Activated CD4-positive, alpha-beta memory T cell treated with anti-CD3 and anti-CD28 coated beads for 36 hours (primary cell): ENCODE data around the gene ATP2A3. TPM values are rescaled to one million over a fixed set of nuclear protein-coding genes. Genes with fewer than 3 reads are reported as not detected.

Source experiments
- CTCF ChIA-PET: fragments of 350-600 bp; sonication (Branson Sonifier 250); formaldehyde crosslinking; loops from one replicate; lab custom pipeline; 2021; ENCODE audit warnings: antibody characterized with exemption, inconsistent platforms; lab: Charles Lee
- POLR2A ChIA-PET: fragments of 350-600 bp; sonication (Branson Sonifier 250); formaldehyde crosslinking; loops from one replicate; lab custom pipeline; 2021; ENCODE audit warnings: antibody characterized with exemption; lab: Charles Lee
- DNase-seq: peaks from one replicate; pipeline ENCODE4 v3.0.0-alpha.2; 2020
- H3K27ac Mint-ChIP-seq: one replicate; pipeline ENCODE4 v1.8.0; 2021; ENCODE audit warnings: mixed read lengths
- H3K27me3 Mint-ChIP-seq: one replicate; pipeline ENCODE4 v1.8.0; 2021; ENCODE audit warnings: mixed read lengths
- H3K36me3 Mint-ChIP-seq: one replicate; pipeline ENCODE4 v1.8.0; 2021; ENCODE audit warnings: mixed read lengths
- H3K4me1 Mint-ChIP-seq: one replicate; pipeline ENCODE4 v1.8.0; 2021; ENCODE audit warnings: low read depth, mixed read lengths
- H3K4me3 Mint-ChIP-seq: one replicate; pipeline ENCODE4 v1.8.0; 2021; ENCODE audit warnings: mild to moderate bottlenecking, mixed read lengths
- H3K9me3 Mint-ChIP-seq: one replicate; pipeline ENCODE4 v1.8.0; 2021; ENCODE audit warnings: mixed read lengths
- intact Hi-C: fragments of 100-400 bp; cut with micrococcal nuclease; formaldehyde crosslinking; loops from one replicate; pipeline ENCODE4 v1.15.1; 2023
- total RNA-seq, 2 experiments: library from RNA; stranded (reverse); gene quantifications; one replicate each; pipeline ENCODE4 v1.2.3, GENCODE V29; 2021

The ATP2A3 gene
- total RNA-seq, 2 experiments from 2014 or later: 107 to 108 TPM

DNA sequence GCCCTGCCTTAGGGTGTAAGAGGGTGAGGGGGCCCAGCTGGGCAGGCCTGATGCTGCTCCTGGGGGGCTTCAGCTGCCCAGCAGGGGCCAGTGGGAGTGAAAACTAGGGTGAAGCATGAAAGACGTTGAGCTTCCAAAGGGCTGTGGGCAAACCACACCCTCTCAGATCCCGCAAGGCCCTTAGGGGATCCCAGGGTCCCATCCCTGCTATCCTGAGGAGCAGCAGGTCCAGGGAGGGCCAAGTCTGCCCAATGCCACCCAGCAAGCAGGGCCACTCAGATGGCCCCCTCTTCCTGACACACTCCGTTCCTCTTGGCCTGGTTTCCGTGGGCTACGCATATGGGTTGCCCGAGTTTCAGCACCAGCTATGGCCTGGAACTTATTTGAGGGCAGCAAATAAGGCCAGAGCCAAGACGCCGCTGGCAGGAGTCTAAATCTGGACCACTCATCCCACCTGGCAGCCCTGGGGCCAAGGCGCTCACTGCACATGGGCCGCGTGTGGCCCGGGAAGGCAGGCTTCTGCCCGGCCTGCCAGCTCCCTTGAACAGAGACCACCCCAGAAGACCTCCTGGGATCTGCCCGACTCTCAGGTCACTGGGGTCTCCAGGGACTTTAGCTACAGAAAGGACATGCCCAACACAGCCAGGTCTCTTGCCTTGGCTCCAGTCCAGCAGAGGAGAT lies 4.2 kb downstream of the ATP2A3 start:
- intact Hi-C loops: no loop called here
- H3K4me3 Mint-ChIP-seq: no peak overlapping the region
- POLR2A ChIA-PET: interaction anchor here (1.1 kb wide), 1 partner anchor 10 kb away, joined by 3 read pairs; no protein-coding TSS in a partner anchor
- H3K27ac Mint-ChIP-seq: peak overlapping the region; percentile 44
- no peaks in the 10 kb centered on the region for H3K9me3 Mint-ChIP-seq
- H3K27me3 Mint-ChIP-seq: no peaks in the 10 kb centered on the region
- CTCF ChIA-PET: interaction anchor here (1.2 kb wide), 1 partner anchor 46 kb away, joined by 3 read pairs; no protein-coding TSS in a partner anchor
- H3K36me3 Mint-ChIP-seq: peaks cover 3% of the 10 kb centered on the region
- peaks cover 52% of the 10 kb centered on the region for H3K4me1 Mint-ChIP-seq
- no peak for DNase-seq

DNA sequence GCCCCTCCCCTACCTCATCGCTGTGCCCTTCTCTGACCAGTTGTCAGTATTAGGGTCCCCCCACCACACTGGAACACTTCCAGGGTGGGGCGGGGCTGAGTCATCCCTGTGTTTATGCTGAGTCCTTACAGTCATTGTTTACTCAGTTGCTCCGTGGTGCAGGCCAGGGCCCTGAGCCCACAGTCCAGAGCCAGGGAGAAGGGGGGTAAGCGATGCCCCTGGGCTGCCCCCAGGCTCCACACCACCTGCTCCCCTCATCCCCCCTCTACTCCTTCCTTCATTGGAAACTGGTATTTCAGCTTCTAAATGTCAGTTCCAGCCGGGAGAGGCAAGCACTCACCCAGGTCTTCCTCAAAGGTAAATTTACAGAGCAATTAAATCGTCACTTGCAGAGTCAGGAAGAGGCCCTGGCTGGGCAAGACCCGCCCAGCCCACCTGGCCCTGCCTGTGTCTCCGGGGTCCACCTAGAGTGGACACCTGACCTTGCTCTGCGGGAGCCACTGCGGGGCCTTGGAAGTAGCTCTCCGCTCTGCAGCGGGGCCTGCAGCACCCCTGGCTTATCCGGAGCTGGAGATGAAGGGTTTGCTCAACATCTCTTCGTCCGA lies 4.8 kb downstream of the ATP2A3 start:
- Mint-ChIP-seq H3K27me3 (no peaks in the 10 kb centered on the region), H3K36me3 (peaks cover 3% of the 10 kb centered on the region), H3K4me1 (peaks cover 52% of the 10 kb centered on the region), H3K9me3 (no peaks in the 10 kb centered on the region), H3K27ac (peak overlapping the region; percentile 66), H3K4me3 (no peak overlapping the region)
- DNase-seq: peak; percentile 15
- ChIA-PET CTCF (interaction anchor here (1.2 kb wide), 1 partner anchor 45 kb away, joined by 3 read pairs; no protein-coding TSS in a partner anchor), POLR2A (interaction anchor here (1.1 kb wide), 1 partner anchor 10 kb away, joined by 3 read pairs; no protein-coding TSS in a partner anchor)
- intact Hi-C loops: no loop called here

DNA sequence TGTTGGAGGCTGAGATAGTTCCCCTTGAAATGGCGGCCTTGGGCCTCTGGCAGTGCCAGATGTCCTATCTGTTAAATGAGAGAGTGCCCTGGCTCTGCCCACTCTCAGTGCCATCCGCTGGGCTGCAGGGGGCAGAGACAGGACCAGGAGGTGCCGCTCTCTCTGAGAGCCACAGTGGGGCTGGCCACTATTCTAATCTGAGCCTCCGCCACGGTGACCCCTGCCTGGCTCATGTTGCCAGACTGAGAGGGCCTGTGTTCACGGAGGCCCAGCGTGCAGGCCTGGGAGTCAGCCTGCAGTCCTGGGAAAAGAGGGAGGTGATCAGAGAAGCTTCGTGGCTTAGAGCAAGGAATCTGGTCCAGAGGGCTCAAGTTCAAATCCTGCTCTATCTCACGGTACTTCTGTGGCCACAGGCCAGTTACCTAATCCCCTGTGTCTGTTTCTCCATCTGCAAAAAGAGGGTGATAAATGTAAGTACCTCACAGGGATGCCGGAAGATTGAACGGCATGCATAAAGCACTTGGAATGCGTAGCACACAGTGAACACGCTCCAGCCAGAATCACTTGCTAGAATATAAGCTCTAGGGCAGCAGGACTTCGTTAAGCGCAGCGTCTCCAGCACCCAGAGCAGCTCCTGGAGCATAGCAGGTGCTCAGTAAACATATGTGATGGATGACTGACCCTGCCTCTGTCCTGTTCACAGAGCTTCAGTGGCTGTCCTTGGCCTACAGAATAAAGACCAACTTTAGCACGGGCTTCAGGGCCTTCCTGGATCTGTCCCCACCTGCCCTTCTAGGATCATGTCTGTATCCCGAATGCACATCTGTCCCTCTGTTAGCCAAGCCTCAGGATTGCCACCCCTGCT lies 6.3 kb downstream of the ATP2A3 start:
- Mint-ChIP-seq H3K9me3 (no peaks in the 10 kb centered on the region), H3K27ac (no peak overlapping the region), H3K36me3 (peaks cover 3% of the 10 kb centered on the region), H3K4me1 (peaks cover 48% of the 10 kb centered on the region), H3K4me3 (no peak overlapping the region), H3K27me3 (no peaks in the 10 kb centered on the region)
- ChIA-PET POLR2A (no interaction called here), CTCF (no interaction called here)
- DNase-seq: no peak
- intact Hi-C loops: no loop called here

DNA sequence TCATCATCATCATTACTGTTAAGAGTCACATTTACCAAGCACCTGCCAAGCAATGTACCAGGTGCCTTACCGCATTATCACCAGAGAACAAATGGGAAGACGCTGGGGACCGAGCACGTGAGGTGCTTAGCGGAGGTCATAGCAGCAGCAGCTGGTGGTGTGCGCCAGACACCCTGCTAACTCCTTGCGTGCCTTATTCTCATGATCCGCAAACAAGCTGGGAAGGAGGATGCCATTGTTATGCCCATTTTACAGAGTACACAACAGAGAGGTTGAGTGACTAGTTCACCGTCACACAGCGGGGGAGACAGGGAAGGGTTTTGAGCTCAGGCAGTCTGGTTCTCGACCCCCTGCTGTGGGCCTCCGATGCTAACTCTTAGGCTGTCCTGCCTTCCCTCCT lies 7.3 kb downstream of the ATP2A3 start:
- Mint-ChIP-seq H3K4me3 (no peak overlapping the region), H3K9me3 (no peaks in the 10 kb centered on the region), H3K27me3 (no peaks in the 10 kb centered on the region), H3K27ac (no peak overlapping the region), H3K36me3 (peaks cover 3% of the 10 kb centered on the region), H3K4me1 (peaks cover 38% of the 10 kb centered on the region)
- intact Hi-C loops: no loop called here
- ChIA-PET POLR2A (no interaction called here), CTCF (interaction anchor here (1.0 kb wide), 1 partner anchor 43 kb away, joined by 3 read pairs; no protein-coding TSS in a partner anchor)
- DNase-seq: no peak

DNA sequence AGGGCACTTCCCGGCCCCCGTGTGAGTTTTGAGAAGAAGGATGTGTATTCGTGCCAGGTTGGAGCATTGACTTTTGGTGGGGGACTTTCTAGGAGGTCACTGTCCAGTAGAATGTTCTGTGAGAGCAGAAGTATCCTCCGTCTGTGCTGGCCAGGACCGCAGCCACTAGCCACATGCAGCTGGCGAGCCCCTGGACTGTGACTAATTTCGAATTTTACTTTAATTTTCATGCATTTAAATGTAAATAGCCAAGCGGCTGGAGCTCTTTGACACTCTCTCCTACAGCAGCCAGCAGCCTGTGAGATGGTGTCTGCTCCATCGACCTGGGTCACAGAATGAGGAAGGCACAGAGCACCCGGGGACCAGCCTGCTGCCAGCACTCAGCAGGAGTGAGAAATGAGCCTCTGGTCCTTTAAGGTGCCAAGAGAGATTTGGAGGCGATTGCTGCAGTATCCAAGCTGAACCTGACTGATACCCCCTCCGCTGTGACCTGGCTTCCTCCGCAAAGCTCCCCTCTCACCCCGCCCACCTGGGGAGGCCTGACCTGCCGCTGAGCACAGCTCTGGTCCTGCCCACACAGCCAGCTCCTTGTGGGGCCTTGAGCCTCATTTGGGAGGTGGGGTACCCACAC lies 7.8 kb downstream of the ATP2A3 start:
- peaks cover 33% of the 10 kb centered on the region for H3K4me1 Mint-ChIP-seq
- no peak overlapping the region for H3K4me3 Mint-ChIP-seq
- no peaks in the 10 kb centered on the region for H3K9me3 Mint-ChIP-seq
- CTCF ChIA-PET: interaction anchor here (1.0 kb wide), 1 partner anchor 43 kb away, joined by 3 read pairs; no protein-coding TSS in a partner anchor
- H3K27ac Mint-ChIP-seq: no peak overlapping the region
- no peaks in the 10 kb centered on the region for H3K27me3 Mint-ChIP-seq
- POLR2A ChIA-PET: no interaction called here
- intact Hi-C loops: no loop called here
- DNase-seq: no peak
- peaks cover 8% of the 10 kb centered on the region for H3K36me3 Mint-ChIP-seq

DNA sequence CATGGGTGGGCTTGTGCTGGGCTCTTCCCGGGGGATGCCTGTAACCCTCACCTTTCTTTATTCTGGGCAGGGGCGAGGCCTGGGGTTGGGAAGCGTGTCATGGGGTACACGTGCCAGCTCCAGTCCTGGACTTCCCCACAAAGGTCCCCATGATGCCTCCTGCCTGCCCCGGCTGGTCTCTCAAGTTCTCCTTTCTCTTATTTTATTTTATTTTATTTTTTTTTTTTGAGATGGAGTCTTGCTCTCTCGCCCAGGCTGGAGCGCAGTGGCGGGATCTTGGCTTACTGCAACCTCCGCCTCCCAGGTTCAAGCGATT lies 8.6 kb downstream of the ATP2A3 start:
- H3K36me3 Mint-ChIP-seq: peaks cover 8% of the 10 kb centered on the region
- intact Hi-C loops: no loop called here
- no peak overlapping the region for H3K27ac Mint-ChIP-seq
- ChIA-PET POLR2A (no interaction called here), CTCF (no interaction called here)
- peaks cover 25% of the 10 kb centered on the region for H3K4me1 Mint-ChIP-seq
- H3K4me3 Mint-ChIP-seq: no peak overlapping the region
- no peaks in the 10 kb centered on the region for H3K27me3 Mint-ChIP-seq
- DNase-seq: no peak
- no peaks in the 10 kb centered on the region for H3K9me3 Mint-ChIP-seq

DNA sequence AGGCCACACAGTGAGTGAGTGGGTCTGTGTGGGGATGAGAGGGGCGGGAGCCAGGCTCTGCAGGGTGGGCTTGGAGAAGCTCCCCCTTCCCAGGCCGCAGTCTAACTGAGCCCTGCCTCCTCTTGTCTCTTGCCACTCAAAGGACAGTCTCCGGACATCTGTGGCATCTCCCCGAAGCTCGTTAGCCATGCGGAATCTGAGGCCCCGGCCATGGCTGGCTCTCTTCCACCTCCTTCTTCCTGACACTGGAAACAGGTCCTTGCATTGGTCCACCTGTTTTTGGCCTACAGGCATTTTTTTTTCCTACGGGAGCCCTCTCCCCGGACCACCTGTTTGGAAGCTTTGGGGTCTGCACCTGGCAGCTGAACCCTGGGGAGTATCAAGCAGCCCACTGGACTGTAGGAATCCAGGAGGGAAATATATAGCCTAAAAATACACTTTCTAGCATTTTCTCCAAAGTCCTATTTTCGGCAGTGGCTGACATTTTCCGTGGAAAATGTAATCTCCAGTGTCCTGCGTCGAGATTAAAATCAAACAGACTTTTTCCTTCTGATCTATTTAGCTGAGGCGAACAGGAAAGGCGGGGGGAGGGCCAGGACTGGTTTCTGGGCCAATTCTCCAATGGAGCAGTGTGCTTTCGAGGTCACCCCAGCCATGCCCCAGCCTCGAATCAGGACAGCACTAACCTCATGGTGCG lies 9.1 kb downstream of the ATP2A3 start:
- no peak for DNase-seq
- Mint-ChIP-seq H3K4me1 (peaks cover 20% of the 10 kb centered on the region), H3K36me3 (peaks cover 4% of the 10 kb centered on the region), H3K4me3 (no peak overlapping the region), H3K27me3 (no peaks in the 10 kb centered on the region), H3K9me3 (no peaks in the 10 kb centered on the region), H3K27ac (no peak overlapping the region)
- intact Hi-C loops: no loop called here
- ChIA-PET CTCF (no interaction called here), POLR2A (no interaction called here)

DNA sequence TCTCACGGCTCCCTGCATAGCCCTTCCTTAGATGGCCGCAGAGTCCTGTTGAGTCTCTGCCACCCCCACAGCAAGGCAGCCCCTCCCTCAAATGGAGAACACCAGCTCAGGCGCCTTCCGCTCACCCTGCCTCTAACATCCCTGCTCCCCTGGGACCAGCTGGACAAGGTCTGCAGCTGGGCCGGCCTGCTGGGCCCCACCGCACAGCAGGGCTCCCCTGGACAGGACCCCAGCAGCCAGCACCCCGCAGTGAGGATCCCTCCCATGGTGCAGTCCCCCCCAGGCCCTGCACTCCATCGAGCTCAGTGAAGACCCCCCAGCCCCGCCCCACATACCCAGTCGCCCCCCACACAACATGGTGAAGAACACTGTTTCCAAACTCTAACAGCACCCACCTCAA lies 10.2 kb downstream of the ATP2A3 start:
- peaks cover 11% of the 10 kb centered on the region for H3K36me3 Mint-ChIP-seq
- peaks cover 10% of the 10 kb centered on the region for H3K4me1 Mint-ChIP-seq
- no peak overlapping the region for H3K4me3 Mint-ChIP-seq
- intact Hi-C loops: no loop called here
- ChIA-PET CTCF (no interaction called here), POLR2A (interaction anchor here (1.1 kb wide), 1 partner anchor 11 kb away, joined by 4 read pairs; no protein-coding TSS in a partner anchor)
- no peaks in the 10 kb centered on the region for H3K27me3 Mint-ChIP-seq
- no peak for DNase-seq
- no peak overlapping the region for H3K27ac Mint-ChIP-seq
- no peaks in the 10 kb centered on the region for H3K9me3 Mint-ChIP-seq

DNA sequence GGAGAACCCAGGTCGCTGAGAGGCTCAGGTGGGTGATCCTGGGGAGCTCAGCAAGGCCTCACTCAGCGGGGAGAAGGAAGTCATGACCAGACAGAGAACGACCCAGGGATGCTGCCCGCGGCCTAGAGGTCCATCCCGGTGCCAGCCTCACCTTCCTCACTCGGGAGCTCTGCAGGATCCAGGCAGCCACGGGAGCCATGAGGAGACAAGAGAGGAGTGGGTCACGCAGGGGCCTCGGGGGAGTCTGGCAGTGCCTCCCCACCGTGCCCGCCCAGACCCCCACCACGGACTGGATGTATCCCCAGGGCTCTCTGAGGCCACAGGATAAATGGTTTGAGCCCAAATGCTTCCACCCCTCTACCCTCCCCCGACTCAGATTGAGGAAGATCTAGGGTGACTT lies 10.7 kb downstream of the ATP2A3 start:
- no peaks in the 10 kb centered on the region for H3K9me3 Mint-ChIP-seq
- H3K4me3 Mint-ChIP-seq: no peak overlapping the region
- no peak overlapping the region for H3K27ac Mint-ChIP-seq
- intact Hi-C loops: no loop called here
- ChIA-PET POLR2A (interaction anchor here (1.1 kb wide), 1 partner anchor 11 kb away, joined by 4 read pairs; no protein-coding TSS in a partner anchor), CTCF (no interaction called here)
- peaks cover 12% of the 10 kb centered on the region for H3K36me3 Mint-ChIP-seq
- no peaks in the 10 kb centered on the region for H3K27me3 Mint-ChIP-seq
- H3K4me1 Mint-ChIP-seq: peaks cover 10% of the 10 kb centered on the region
- no peak for DNase-seq

DNA sequence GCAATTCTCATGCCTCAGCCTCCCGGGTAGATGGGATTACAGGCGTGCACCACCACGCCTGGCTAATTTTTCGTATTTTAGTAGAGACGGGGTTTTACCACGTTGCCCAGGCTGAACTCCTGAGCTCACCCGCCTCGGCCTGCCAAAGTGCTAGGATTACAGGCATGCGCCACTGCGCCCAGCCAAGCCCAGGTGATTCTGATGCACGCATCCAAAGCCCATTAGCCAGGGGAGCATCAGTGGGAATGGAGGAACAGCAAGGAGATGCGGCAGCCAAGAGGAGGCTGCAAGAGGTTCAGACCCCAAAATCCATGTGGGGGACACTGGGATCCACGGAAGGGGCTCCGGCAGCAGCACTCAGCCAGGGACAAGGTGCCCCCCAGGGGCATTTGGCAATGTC lies 12.1 kb downstream of the ATP2A3 start:
- no peaks in the 10 kb centered on the region for H3K27me3 Mint-ChIP-seq
- no peak overlapping the region for H3K4me3 Mint-ChIP-seq
- no peak overlapping the region for H3K27ac Mint-ChIP-seq
- H3K36me3 Mint-ChIP-seq: peaks cover 15% of the 10 kb centered on the region
- H3K4me1 Mint-ChIP-seq: peaks cover 5% of the 10 kb centered on the region
- intact Hi-C loops: no loop called here
- ChIA-PET POLR2A (no interaction called here), CTCF (interaction anchor here (1.2 kb wide), 1 partner anchor 39 kb away, joined by 4 read pairs; no protein-coding TSS in a partner anchor)
- no peak for DNase-seq
- H3K9me3 Mint-ChIP-seq: no peaks in the 10 kb centered on the region

DNA sequence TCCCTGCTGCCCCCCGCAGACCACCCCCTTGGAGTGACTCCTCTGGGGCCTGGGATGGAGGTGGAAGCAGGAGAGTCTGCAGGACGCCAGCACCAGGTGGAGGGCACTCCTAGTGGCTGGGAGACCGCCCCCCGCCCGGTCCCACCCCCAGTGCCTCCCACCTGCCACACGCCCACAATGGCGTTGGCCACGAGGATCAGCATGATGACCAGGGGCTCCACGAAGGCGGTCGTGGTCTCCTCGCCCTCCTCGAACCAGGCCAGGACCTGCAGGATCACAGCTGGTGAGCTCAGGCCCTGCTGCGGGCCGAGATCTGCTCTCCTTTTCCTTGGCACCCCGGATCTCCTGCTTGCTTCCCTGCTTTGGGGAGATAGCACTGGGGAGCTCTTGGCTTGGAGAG lies 12.8 kb downstream of the ATP2A3 start:
- Mint-ChIP-seq H3K9me3 (no peaks in the 10 kb centered on the region), H3K4me1 (no peaks in the 10 kb centered on the region), H3K4me3 (no peak overlapping the region), H3K27me3 (no peaks in the 10 kb centered on the region), H3K36me3 (peaks cover 16% of the 10 kb centered on the region), H3K27ac (no peak overlapping the region)
- no peak for DNase-seq
- ChIA-PET POLR2A (no interaction called here), CTCF (interaction anchor here (0.6 kb wide), 1 partner anchor 94 kb away, joined by 3 read pairs; no protein-coding TSS in a partner anchor)
- intact Hi-C loops: no loop called here
